Measurements from ENCODE around the gene TNIP2.

DNA sequence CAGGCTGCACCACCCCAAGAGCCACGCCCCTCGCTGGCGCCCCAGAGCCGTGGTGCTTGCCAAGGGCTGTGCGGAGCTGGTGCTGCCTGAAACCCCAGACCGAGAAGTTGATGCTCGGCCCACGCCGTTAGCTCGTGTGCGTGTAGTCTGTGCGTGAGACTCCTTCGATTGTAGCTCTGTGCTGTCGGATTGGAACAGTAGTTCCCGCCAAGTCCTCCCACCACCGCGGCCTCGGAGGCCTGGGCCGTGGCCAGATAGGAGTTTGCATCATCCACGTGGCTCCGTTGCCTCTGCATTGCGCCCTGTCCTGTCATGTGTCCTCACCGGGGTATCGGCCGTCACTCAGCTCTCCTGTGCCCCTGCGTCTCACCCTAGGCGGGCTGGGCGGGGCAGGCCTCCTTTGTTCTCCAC, 24.2 kb downstream of the TNIP2 start:
- TF ChIP-seq ZNF274 (IDR thresholded peaks at IDR 0.05; ENCODE audit: low read depth, low read length) = no peak
- no peak for TF ChIP-seq SUZ12 (IDR thresholded peaks at IDR 0.05; ENCODE audit: extremely low read depth, insufficient read depth, insufficient read length)

Data from NT2/D1 (cell line).